ENCODE results near the gene GALNT14.

- TF ChIP-seq TRIM25 (IDR thresholded peaks at IDR 0.05; ENCODE audit: borderline replicate concordance): no peak
- no peak for TF ChIP-seq BHLHE40 (IDR thresholded peaks at IDR 0.05; ENCODE audit: low read length)
- TF ChIP-seq ESRRA (IDR thresholded peaks at IDR 0.05; ENCODE audit: borderline replicate concordance, low read depth): no peak
- no peak for TF ChIP-seq MXD1 (CRISPR knock-in tag; IDR thresholded peaks at IDR 0.05; ENCODE audit: borderline replicate concordance, poor library complexity, severe bottlenecking)
- TF ChIP-seq POLR2AphosphoS5 (IDR thresholded peaks at IDR 0.05; ENCODE audit: control insufficient read depth, insufficient read depth, low read depth, low read length): no peak
- TF ChIP-seq FOXA1 (IDR thresholded peaks at IDR 0.05; ENCODE audit: borderline replicate concordance): no peak
Observed at GRCh38 chr2:30860726-30861125, 277.5 kb downstream of the GALNT14 start.
